SHP77 (cell line): ENCODE measurements around the gene KIAA0040.
"Not testable (repeated sequence)": the region's sequence is repeated elsewhere in the genome, so short reads cannot be mapped to it uniquely, and the experiment has no call there.

Experiments used
- DNase-seq, 2 experiments: peaks; one replicate each; lab custom pipeline; 2025; lab: John Stamatoyannopoulos, UW

The KIAA0040 gene

DNA sequence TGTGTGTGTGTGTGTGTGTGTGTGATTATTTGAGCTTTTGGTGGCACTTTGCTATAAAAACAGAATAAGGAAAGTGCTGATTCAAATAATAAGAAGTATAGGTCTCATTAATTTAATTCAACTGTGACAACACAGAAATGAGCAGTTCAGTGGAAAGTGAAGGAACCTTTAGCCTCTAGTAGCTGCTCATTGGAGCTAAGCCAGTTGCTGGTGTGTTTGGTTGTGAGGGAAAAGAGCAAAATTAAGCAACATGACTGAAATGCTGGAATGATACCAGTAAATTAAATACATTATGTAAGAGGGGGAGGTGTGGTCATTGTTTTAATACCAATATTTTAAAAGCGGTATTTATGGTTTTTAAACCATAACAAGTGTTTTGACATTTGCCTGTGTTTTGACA is 55.2 kb downstream of the KIAA0040 start:
- DNase-seq, result no peak

DNA sequence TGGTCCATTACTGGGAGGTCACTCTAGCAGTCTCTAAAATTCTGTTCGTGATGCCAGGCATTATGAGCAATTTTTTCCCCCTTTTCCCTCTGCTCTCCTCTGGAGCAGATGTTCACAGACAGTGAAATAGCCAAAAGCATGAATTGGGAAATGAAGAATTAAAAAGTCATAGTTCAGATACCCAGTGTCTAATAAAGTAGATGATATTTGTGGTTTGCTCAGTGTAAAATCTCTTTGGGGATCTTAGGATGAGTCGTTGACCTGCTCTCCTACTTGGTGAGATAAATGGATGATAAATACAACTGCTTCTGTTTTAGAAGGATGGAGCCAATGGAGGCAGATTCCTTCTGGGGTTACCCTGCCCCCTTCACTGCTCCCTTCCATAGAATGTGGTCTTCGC is 56.3 kb downstream of the KIAA0040 start:
- DNase-seq, result no peak

DNA sequence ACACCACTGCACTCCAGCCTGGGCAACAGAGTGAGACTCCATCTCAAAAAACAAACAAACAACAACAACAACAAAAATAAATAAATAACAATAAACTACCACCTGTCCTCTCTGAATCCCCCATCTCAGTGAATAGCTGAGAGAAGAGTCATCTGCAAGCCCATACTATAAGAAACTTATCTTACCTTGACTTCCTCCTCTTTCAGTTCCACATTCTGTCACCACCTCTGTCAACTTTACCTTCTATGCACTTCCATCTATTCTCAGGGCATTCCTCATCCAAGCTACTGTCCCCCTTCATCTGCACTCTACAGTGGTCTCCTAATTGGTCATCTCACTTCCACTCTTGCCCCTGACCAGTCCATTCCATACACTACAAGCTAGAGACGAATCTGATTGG is 58.1 kb downstream of the KIAA0040 start:
- no peak for DNase-seq

DNA sequence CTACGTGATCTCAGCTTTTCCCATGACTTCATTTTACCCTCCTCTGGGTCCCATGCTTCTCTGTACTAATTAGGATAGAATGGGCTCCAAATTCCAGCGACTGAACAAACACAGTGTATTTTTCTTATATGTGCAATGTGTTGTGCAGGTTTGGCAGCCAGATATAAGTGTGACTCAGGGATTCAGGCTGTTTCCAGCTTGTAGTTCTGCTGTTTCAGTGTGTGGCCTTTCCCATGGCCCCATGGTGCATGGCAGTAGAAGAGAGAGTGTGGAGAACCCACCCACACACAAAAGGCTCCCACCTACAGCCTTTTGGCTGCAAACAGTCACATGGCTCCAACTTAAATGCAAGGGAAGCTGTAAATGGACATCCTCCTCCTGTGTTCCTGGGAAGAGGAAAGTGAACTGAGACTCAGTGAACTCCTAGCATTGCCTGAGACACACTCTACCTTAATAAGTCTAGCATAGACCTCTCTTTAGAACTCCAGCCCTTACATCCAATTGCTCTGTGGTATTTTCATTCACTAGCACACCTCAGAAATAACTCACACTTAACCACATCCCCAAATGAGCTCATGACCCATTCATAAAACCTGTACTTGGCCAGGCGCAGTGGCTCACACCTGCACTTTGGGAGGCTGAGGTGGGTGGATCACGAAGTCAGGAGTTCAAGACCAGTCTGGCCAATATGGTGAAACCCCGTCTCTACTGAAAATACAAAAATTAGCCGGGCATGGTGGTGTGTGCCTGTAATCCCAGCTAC is 58.7 kb downstream of the KIAA0040 start:
- no peak for DNase-seq

DNA sequence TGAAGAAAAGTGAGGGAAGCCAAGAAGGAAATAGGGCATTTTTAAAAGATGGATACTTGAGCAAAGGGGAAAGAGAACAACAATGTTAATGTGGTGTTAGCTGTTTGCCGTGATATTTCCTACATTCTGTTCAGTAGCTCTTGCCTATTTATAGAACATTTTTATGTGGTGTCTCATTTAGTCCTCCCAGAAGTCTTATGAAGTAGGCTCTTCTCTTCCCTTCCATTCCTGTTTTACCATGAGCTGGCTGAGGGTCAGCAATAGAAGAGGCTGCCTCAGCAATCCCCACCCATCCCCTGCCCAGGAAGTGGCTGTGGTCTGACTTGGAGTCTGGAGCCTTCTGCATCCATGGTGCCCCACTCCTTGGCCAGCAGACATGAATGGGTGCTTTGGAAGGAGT is 60.1 kb downstream of the KIAA0040 start:
- no peak for DNase-seq

DNA sequence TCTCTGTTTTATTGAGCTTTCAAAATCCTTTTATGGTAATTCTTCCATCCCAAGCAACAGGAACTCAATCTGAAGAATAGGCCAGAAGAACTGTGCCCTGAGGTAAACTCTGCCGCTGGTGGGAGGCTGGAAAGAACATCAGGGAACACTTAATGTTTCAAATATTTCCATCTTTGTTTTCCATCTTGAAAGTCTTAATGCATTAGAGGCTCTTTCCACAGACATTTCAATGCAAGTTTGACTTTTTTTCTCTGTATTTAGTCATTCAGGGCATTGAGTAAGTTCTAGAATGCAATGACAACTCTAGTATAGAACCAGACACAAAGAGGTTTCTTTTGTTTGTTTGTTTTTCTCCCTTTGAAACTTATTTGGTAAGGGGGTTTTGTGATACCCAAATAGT is 61.5 kb downstream of the KIAA0040 start:
- DNase-seq, result no peak

DNA sequence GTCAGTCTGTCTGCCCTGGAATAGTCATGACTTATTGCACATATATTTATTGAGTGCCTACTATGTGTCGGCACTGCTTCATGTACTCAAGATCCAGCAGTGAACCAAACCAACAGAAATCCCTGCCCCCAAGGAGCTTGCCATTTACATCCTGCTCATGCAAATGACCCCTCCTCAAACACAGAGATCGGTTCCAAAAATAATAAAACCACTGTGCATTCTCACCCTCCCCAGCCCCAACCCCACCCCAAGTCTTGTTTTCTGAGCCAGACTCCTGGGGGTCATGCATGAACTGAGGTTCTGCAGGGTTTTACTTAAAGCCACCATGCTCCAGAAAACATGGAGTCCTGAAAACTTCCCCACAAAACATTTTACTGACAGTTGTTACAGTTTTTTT is 61.9 kb downstream of the KIAA0040 start:
- DNase-seq, result no peak

DNA sequence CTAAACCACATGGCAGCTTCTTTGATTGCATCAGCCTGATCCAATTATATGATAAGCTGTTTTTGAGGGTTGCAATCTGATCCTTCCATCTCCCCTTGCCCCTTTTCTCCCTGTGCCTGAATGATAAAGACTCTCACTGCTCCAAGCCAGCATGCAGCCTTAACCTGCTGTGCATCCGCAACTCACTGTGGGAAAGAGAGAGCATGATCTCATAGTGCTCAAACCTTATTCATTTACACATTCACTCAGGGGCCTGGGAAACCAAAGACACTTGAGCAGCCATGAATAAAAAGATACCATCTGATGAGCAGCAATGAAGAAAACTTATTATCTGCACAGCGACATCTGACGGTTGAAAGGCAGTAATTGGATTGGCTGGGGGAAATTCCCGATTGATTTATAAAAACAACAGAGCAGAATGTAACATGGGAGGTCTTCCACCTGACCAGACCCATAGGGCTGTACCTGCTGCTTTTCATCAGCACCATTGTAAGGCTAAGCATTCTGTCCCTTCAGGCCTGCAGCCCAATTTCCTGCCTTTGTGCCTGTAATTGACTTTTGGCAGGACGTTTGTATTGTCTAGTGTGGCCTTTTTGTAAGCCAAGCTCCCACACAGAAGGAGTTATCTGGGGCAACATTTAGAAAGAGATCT is 62.5 kb downstream of the KIAA0040 start:
- DNase-seq, result no peak

DNA sequence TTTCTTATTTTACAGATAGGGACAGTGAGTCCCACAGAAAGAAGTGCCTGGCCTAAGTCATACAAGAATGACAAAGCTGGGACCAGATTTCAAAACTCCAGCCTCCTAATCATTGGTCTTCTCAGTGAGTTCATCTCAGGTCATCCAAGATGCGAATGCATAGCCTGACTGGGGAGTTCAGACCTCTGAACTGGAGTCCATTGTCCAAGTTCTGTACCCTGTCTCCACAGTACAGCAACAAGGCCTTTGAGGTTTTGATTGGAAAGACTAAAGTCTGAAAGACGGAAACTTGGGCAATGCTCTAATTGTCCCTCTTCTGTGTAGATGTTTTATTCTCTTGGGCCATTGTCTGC is 63.0 kb downstream of the KIAA0040 start:
- no peak for DNase-seq

DNA sequence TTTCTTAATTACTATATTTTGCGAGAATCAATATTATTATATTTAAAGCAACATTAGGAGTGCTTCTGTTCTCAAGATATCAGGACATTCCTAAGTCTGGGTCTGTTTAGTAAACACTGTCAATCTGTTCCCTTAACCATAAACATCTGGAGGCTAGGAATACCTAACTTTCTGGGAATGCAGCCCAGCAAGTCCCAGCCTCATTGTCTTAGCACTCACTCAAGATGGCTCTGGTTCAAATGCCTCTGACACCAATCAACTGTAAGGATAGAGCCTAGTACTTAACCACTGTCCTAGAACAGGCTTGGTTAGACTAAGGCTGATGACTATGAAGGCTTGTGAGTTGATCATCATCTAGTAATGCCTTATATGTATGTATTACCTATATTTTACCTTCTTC is 63.4 kb downstream of the KIAA0040 start:
- no peak for DNase-seq

DNA sequence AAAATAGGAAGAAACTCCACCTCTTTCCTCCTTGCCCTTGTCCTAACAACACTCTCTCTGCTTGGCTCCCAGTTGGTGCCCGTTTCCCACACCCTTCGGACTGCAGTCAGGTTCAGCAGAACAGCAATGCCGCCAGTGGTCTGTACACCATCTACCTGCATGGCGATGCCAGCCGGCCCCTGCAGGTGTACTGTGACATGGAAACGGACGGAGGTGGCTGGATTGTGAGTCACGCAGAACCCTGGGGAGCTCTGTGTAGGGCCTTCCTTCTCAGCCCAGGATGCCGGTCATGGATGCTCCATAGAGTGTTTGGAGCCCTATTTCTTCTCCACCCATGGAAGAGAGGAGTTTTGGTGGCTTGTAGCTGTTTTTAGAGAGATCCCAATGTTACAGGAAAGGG is 64.1 kb downstream of the KIAA0040 start:
- no peak for DNase-seq

DNA sequence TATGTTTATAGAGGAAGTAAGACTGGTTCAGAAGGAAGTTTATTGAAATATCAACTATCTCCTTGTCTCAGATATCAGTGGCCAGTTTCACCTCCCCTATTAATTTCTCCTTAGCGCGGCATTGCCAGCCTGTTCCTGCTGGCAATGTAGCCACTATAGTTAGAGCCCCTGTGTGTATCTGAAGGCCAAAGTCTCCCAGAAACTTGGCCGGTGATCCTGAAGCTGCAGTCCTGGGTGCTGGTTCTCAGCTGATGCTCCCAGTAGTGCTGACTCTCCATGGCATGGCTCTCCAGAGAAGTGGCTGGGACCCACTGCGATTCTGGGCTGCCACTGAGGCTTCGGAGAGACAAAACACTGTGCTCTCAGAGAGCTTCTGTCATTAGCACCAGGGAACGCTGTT is 65.0 kb downstream of the KIAA0040 start:
- DNase-seq, result no peak

DNA sequence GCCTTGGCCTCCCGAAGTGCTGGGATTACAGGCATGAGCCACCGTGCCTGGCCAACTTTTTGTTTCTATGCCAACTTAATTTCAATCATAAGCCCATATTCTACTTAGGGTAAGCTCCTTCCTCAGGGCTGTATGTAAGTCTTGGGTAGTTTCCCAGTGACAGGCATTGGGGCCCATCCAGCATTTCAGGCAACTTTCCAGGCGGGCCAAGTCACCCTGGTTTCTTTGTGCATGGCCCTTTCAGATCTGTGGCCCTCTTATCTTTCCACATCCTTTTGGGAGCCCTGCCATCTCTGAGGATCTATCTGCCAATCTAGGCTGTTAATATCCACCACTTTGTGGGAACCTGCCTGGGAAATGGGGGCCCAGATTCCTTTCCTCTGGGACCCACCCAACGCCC is 66.2 kb downstream of the KIAA0040 start:
- DNase-seq, result no peak

DNA sequence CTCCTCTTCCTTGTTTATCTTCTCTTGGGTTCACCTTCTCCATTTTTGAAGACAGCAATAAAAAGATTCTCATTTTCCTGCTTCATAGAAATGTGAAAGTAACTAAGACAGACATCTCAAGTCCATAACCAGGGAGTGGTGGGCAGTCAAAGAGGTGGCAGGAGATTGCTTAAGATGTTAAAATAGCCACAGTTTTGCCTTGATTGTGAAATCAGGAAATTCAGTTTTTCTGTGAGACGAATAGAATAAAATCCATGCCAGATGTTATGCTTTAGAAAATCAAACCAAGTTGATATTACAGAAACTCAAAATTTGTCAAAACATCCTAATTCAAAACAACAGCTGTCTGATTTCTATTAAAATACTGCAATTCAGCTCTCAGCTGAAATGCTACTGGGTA is 67.7 kb downstream of the KIAA0040 start:
- no peak for DNase-seq

DNA sequence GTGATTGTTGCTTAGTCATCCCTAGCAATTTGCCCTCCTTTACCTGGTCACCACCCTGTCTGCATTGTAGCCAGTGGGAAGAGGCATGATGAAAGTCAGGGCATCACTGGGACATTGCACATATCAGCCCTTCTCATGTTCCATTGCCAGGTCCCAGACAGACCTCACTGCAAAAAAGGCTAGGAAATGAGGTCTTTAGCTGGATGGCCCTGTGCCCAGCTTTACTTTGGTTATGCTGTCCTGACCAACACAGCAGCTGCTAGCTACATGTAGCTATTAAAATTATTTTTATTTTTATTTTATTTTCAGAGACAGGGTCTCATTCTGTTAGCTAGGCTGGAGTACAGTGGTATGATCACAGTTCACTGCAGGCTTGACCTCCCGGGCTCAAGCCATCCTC is 72.1 kb downstream of the KIAA0040 start:
- no peak for DNase-seq

DNA sequence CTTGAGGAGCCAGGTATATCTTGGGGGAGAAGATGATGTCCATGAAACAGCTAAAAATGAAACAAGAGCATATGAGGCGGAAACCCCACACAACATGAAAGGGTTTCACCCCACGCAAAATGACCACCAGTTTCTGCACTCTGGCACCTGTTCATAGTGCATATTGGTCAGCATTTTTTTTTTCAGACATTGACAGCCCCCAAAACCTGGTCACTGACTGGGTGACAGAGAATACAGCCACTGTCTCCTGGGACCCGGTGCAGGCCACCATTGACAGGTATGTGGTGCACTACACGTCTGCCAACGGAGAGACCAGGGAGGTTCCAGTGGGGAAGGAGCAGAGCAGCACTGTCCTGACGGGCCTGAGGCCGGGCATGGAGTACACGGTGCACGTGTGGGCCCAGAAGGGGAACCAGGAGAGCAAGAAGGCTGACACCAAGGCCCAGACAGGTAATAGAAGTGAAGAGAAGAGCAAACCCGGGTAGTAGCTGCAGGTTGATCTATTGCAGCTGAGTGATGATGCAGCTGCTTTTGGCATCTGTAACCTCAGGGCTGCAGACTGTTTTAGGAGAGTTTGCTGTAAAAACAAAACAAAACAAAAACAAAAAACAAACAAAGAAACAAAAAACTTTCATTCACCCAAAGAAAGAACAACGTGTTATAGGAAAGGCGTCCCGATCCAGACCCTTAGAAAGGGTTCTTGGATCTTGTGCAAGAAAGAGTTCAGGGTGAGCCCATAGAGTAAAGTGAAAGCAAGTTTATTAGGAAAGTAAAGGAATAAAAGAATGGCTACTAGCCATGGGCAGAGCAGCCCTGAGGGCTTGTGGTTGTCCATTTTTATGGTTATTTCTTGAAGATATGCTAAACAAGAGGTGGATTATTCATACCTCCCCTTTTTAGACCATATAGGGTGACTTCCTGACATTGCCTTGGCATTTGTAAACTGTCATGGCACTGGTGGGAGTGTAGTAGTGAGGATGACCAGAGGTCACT is 73.9 kb downstream of the KIAA0040 start:
- no peak for DNase-seq

DNA sequence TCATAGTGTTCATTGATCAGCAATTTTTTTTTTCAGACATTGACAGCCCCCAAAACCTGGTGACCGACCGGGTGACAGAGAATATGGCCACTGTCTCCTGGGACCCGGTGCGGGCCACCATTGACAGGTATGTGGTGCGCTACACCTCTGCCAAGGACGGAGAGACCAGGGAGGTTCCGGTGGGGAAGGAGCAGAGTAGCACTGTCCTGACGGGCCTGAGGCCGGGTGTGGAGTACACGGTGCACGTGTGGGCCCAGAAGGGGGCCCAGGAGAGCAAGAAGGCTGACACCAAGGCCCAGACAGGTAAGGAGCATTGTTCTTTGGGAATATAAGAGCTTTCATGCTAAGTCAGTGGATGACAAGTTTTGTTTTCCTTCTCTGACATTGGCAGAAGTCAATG is 75.7 kb downstream of the KIAA0040 start:
- DNase-seq, result no peak

DNA sequence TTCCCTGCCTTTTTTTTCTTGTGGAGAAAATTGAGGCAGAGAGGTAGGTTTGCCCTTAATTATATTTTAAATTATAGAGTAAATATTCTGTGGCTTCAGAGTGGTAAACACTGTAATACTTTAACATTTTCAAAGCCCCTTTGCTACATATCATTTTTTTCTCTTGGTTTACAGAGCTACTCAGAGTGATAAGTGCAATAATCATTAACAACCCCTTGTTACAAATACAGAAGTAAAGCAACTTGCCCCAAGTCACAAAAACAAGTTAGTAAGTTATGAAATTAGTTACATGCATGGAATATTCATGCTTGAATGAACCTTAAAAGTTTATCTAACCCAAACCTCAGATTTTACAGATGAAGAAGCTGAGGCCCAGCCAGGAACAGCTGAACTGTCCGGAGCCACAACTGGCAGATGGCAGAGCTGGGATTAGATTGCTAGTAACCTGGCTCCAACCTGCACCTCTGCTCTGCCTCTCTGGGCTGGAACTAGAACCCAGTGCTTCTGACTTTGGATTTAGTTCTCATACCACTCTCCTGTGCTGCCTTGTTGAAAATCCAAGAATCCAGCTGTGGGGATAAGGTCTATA is 76.3 kb downstream of the KIAA0040 start:
- no peak for DNase-seq

DNA sequence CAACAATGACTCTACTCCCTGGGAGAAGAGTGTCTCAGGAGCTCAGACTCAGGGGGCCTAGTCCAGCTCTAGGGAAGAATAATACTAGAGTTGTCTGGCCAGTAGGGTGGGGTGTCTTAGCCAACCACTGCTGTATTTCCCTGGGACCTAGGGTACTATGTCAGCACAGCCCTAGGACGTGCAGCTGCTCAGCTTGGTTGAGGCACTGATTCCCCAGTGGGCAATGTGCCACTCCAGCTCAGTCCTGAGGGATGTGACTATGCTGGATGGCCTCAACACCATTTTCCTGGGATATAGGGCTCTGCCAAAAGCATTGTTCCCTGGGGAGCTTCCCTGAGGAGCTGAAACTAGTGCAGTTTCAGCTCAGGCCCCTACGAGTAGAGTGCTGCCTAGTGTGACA is 77.6 kb downstream of the KIAA0040 start:
- no peak for DNase-seq

DNA sequence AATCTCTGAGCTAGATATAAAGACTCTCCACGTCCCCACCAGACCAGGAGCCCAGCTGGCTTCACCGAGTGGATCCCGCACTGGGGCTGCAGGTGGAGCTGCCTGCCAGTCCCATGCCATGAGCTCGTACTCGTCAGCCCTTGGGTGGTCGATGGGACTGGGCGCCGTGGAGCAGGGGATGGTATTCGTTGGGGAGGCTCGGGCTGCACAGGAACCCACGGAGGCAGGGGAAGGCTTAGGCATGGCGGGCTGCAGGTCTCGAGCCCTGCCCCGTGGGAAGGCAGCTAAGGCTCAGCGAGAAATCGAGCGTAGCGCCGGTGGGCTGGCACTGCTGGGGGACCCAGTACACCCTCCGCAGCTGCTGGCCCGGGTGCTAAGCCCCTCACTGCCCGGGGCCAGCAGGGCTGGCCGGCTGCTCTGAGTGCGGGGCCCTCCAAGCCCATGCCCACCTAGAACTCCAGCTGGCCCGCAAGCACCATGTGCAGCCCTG is 84.2 kb downstream of the KIAA0040 start:
- DNase-seq, result not testable (repeated sequence)
